PFSK-1 (cell line): ENCODE results near the gene OGDHL.

Experiments
- FOXP2 ChIP-seq: optimal IDR thresholded peaks from 2 replicates; pipeline ENCODE3; 2011; ENCODE audit warnings: borderline replicate concordance, control low read depth, inconsistent platforms; ENCODE audit not compliant: insufficient read depth; ENCODE audit errors: extremely low read length, extremely low read depth
- POLR2AphosphoS5 ChIP-seq: IDR thresholded peaks from 2 replicates; pipeline ENCODE4 v1.6.1; 2012; ENCODE audit warnings: low read depth, mild to moderate bottlenecking, control low read depth, low read length, moderate library complexity
- REST ChIP-seq, 2 experiments: IDR thresholded peaks; 2 replicates each; pipeline versions ENCODE4 v1.6.1 to v1.8.0; 2011 to 2012; ENCODE audit warnings: low read depth in 2 of 2, low read length in 2 of 2, control low read depth in 1 of 2, inconsistent platforms in 1 of 2, mild to moderate bottlenecking in 1 of 2, moderate library complexity in 1 of 2; ENCODE audit not compliant: insufficient read depth in 1 of 2
- SIN3A ChIP-seq: IDR thresholded peaks from 2 replicates; pipeline ENCODE4 v1.6.1; 2012; ENCODE audit warnings: mild to moderate bottlenecking, low read length, moderate library complexity, borderline replicate concordance; ENCODE audit not compliant: insufficient read depth
- TAF1 ChIP-seq: IDR thresholded peaks from 2 replicates; pipeline ENCODE4 v1.6.1; 2012; ENCODE audit warnings: low read length, control low read depth, borderline replicate concordance; ENCODE audit not compliant: insufficient read depth

OGDHL gene

GRCh38 chr10:49775014-49775413 lies 12.9 kb upstream of the OGDHL start:
- TF ChIP-seq REST (IDR thresholded peaks at IDR 0.05; ENCODE audit: insufficient read depth in 1 of 2, low read depth in 2 of 2, low read length in 2 of 2) (no peak), FOXP2 (no peak), TAF1 (no peak), SIN3A (no peak), POLR2AphosphoS5 (no peak)

- TF ChIP-seq POLR2AphosphoS5 = no peak
- TF ChIP-seq FOXP2 = no peak
- TF ChIP-seq REST (IDR thresholded peaks at IDR 0.05; ENCODE audit: insufficient read depth in 1 of 2, low read depth in 2 of 2, low read length in 2 of 2) = no peak
- no peak for TF ChIP-seq TAF1
- TF ChIP-seq SIN3A = no peak
Measured at GRCh38 chr10:49769692-49770091, 7.6 kb upstream of the OGDHL start.

GRCh38 chr10:49768731-49769130 lies 6.6 kb upstream of the OGDHL start:
- TF ChIP-seq FOXP2 = no peak
- TF ChIP-seq POLR2AphosphoS5 = no peak
- TF ChIP-seq SIN3A = no peak
- no peak for TF ChIP-seq REST (IDR thresholded peaks at IDR 0.05; ENCODE audit: insufficient read depth in 1 of 2, low read depth in 2 of 2, low read length in 2 of 2)
- no peak for TF ChIP-seq TAF1

DNA sequence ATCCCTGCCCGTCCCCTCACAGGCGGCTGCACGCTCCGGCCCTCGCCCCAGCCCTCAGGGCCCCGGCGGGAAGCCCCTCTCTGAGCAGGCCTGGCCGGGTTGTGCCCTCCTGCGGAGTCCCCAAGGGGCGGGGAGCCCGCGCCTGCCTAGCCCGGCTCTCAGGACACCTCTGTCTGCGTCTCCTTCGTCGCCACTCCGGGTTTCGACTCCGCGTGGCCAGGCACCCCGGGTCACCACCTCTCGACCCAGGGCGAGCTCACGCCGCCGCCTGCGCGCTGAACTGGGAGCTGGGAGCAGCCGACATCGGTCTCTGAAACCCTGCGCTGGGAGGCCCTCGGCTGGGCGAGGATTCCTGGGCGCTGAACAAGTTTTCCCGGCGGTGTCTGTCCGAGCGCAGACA lies 6.2 kb upstream of the OGDHL start:
- TF ChIP-seq SIN3A (no peak), TAF1 (no peak), POLR2AphosphoS5 (no peak), FOXP2 (no peak), REST (IDR thresholded peaks at IDR 0.05; ENCODE audit: insufficient read depth in 1 of 2, low read depth in 2 of 2, low read length in 2 of 2) (no peak)

DNA sequence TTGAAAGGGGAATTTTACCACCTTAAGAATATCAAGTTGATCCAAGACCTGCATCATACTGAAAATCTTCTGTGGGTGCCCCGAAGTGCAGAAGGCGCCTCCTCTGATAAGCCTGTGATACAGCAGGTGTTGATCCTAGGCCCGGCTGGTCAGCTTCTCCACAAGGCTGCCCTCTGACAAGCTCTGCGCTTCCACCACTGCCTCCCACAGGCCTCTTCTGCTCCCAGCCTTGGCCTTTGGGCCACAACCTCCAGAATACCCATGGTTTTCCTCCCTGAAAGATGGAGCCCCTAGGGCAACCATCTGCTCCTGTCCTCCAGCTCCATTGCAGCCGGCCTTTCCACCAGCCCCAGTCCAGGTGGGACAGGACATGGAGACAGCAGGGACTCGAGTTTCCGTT lies 5.6 kb upstream of the OGDHL start:
- TF ChIP-seq TAF1 = no peak
- no peak for TF ChIP-seq FOXP2
- TF ChIP-seq REST (IDR thresholded peaks at IDR 0.05; ENCODE audit: insufficient read depth in 1 of 2, low read depth in 2 of 2, low read length in 2 of 2) = no peak
- no peak for TF ChIP-seq SIN3A
- TF ChIP-seq POLR2AphosphoS5 = no peak
